ENCODE measurements around the gene HNRNPH3.

HNRNPH3 gene

GRCh38 chr10:68385740-68386139 lies 53.9 kb downstream of the HNRNPH3 start:
- DNase-seq (ENCODE audit: low read depth, low spot score), result no peak

Measured in iPS DF 19.7 (cell line).